Karpas-422 (cell line): ENCODE data around the gene PDCD6IP. TPM values are rescaled to one million over a fixed set of nuclear protein-coding genes. Genes with fewer than 3 reads are reported as not detected.
"Not testable (repeated sequence)": the region's sequence is repeated elsewhere in the genome, so short reads cannot be mapped to it uniquely, and the experiment has no call there.

Experiments
- DNase-seq: peaks from one replicate; pipeline ENCODE4 v3.0.0-alpha.2; 2015
- H2AFZ ChIP-seq: fragments of 200-600 bp; sonication (generic); 2 replicates; pipeline ENCODE4 v1.6.1; 2014; ENCODE audit warnings: antibody characterized with exemption, low read length, mixed read lengths
- H3K27ac ChIP-seq: fragments of 200-600 bp; sonication (generic); 2 replicates; pipeline ENCODE4 v1.5.1; 2014; ENCODE audit warnings: mild to moderate bottlenecking, low read length, moderate library complexity
- H3K27me3 ChIP-seq: fragments of 200-600 bp; sonication (generic); 2 replicates; pipeline ENCODE4 v1.6.1; 2014; ENCODE audit warnings: low read length, mixed read lengths
- H3K36me3 ChIP-seq: fragments of 200-600 bp; sonication (generic); 2 replicates; pipeline ENCODE4 v1.6.1; 2014; ENCODE audit warnings: low read length, mixed read lengths; ENCODE audit not compliant: insufficient read depth
- H3K4me1 ChIP-seq: fragments of 200-600 bp; sonication (generic); 2 replicates; pipeline ENCODE4 v1.6.1; 2014; ENCODE audit warnings: mild to moderate bottlenecking, low read length, mixed read lengths
- H3K4me2 ChIP-seq: fragments of 200-600 bp; sonication (generic); 2 replicates; pipeline ENCODE4 v1.6.1; 2014; ENCODE audit warnings: low read length, low read depth, mild to moderate bottlenecking; ENCODE audit not compliant: poor library complexity, severe bottlenecking
- H3K4me3 ChIP-seq: fragments of 200-600 bp; sonication (generic); 2 replicates; pipeline ENCODE4 v1.5.1; 2014; ENCODE audit warnings: mild to moderate bottlenecking, antibody characterized with exemption, low read length, mixed read lengths
- H3K79me2 ChIP-seq: fragments of 200-600 bp; sonication (generic); 2 replicates; pipeline ENCODE4 v1.6.1; 2014; ENCODE audit warnings: mild to moderate bottlenecking, low read length, mixed read lengths
- H3K9ac ChIP-seq: fragments of 200-600 bp; sonication (generic); 2 replicates; pipeline ENCODE4 v1.6.0; 2014; ENCODE audit warnings: low read length
- H3K9me2 ChIP-seq: fragments of 200-600 bp; sonication (generic), shearing (Covaris generic); replicated peaks from 2 replicates; pipeline ENCODE4 v1.6.0; 2014; ENCODE audit warnings: mild to moderate bottlenecking, low read length, moderate library complexity; ENCODE audit not compliant: insufficient read depth
- H3K9me3 ChIP-seq: fragments of 300-700, 200-600 bp; sonication (generic); 2 replicates; pipeline ENCODE4 v1.6.1; 2014; ENCODE audit warnings: low read length, mixed read lengths
- H4K20me1 ChIP-seq: fragments of 200-600 bp; sonication (generic); 2 replicates; pipeline ENCODE4 v1.6.1; 2014; ENCODE audit warnings: mild to moderate bottlenecking, antibody characterized with exemption, low read length, low read depth; ENCODE audit not compliant: insufficient read depth
- total RNA-seq: library from RNA; depleted of rRNA; stranded (reverse); fragments of >200 nt; shearing (Covaris generic); gene quantifications from 2 replicates; pipeline ENCODE4 v1.2.3, GENCODE V29; 2014; ENCODE audit warnings: low replicate concordance

PDCD6IP gene
- total RNA-seq, 1 experiment from 2014 or later = 179 TPM

DNA sequence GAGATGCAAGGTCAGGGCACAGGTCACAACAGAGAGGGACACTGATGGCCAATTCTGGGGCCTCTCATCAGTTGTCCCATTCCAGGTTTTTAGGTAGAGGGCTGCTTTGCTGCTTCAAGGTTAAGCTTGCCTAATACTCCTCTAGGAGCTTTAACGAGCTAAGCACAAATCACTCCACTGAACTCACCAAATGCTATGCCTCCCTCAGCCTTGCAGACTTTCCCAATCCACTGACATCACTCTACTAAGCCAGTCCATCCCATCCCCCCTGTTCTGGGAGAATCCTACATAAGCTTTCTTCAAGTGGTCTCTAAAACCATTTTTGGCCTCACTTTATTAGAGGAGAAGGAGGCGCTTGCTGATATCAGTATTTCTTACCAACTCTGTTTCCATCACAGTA, 24.8 kb upstream of the PDCD6IP start:
- Histone ChIP-seq H3K9ac (no peak overlapping the region), H3K79me2 (no peaks in the 10 kb centered on the region), H2AFZ (no peak overlapping the region), H3K36me3 (no peaks in the 10 kb centered on the region), H3K9me2 (no peaks in the 10 kb centered on the region), H3K4me1 (no peaks in the 10 kb centered on the region), H4K20me1 (no peaks in the 10 kb centered on the region), H3K4me2 (no peak overlapping the region), H3K27ac (no peak overlapping the region), H3K4me3 (no peak overlapping the region), H3K9me3 (no peaks in the 10 kb centered on the region), H3K27me3 (no peaks in the 10 kb centered on the region)
- DNase-seq = no peak

DNA sequence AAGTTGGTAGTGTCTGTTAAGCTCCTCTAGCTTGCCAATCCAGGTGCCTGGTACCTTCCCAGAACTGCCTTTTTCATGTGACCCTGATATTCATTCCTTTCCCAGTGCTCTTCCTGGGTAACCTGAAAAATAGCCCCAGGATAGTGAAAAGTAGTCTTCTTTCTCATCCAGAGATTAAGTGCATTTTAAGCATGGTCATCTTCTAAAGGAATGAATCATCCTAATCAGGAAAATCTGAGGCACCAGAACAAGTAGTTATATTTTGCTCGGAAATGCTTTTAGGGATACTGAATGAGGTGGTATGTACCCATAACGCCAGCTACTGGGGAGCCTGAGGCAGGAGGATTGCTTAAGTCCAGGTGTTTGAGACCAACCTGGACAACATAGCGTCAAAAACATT, 23.1 kb upstream of the PDCD6IP start:
- no peak overlapping the region for H3K9ac ChIP-seq
- no peaks in the 10 kb centered on the region for H3K9me3 ChIP-seq
- no peaks in the 10 kb centered on the region for H3K9me2 ChIP-seq
- H3K79me2 ChIP-seq = no peaks in the 10 kb centered on the region
- H3K36me3 ChIP-seq = no peaks in the 10 kb centered on the region
- H3K27ac ChIP-seq = no peak overlapping the region
- DNase-seq = no peak
- H3K4me2 ChIP-seq = no peak overlapping the region
- no peak overlapping the region for H3K4me3 ChIP-seq
- no peaks in the 10 kb centered on the region for H3K4me1 ChIP-seq
- no peaks in the 10 kb centered on the region for H3K27me3 ChIP-seq
- H4K20me1 ChIP-seq = no peaks in the 10 kb centered on the region
- H2AFZ ChIP-seq = no peak overlapping the region

DNA sequence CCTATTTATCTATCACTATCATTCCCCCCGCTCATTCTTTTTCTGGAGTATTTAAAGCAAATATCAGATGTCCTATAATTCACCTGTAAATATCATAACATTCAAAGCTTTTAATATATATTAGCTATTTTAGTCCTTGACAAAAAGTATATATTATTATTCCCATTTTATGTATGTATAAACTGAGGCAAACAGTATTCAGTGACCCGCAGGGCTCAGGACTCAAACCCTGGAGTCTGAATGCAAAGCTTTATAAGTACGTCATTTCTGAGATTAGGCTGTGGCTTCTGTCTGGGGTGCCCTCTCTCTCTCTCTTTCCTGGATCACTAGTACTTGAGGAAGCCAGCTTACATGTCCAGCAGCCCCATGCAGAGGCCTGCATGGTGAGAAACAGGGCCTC, 20.4 kb upstream of the PDCD6IP start:
- H3K9me2 ChIP-seq = no peaks in the 10 kb centered on the region

DNA sequence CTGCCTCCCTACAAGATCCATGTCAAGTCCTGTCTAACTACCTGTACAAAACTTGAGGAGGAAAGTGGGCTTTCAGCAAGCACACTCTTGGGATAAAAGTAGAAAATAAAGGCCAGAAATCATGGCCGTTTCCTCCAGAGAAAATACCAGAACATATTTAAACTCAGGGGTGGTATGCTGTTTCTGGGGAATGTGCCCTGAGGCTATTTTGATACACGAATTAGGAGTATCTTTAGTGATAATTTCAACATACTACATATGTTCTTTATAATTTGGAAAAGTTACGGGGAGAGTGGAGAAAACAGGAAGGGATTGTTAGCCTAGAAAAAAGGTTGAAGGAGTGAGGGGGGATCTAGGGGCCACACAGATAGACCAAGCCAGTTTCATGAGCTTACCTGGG, 18.7 kb upstream of the PDCD6IP start:
- Histone ChIP-seq H2AFZ (no peak overlapping the region), H3K9ac (no peak overlapping the region), H3K4me1 (no peaks in the 10 kb centered on the region), H4K20me1 (no peaks in the 10 kb centered on the region), H3K79me2 (no peaks in the 10 kb centered on the region), H3K9me2 (no peaks in the 10 kb centered on the region), H3K27ac (no peak overlapping the region), H3K36me3 (no peaks in the 10 kb centered on the region), H3K4me2 (no peak overlapping the region), H3K9me3 (no peaks in the 10 kb centered on the region), H3K27me3 (no peaks in the 10 kb centered on the region), H3K4me3 (no peak overlapping the region)
- no peak for DNase-seq

More for the DNA sequence above, 20.4 kb upstream of the PDCD6IP start:
- no peaks in the 10 kb centered on the region for H3K27me3 ChIP-seq
- no peaks in the 10 kb centered on the region for H3K4me1 ChIP-seq
- no peak overlapping the region for H3K4me3 ChIP-seq
- H3K9ac ChIP-seq = no peak overlapping the region
- H3K36me3 ChIP-seq = no peaks in the 10 kb centered on the region
- no peaks in the 10 kb centered on the region for H3K79me2 ChIP-seq
- H4K20me1 ChIP-seq = no peaks in the 10 kb centered on the region
- H3K27ac ChIP-seq = no peak overlapping the region
- H3K4me2 ChIP-seq = no peak overlapping the region
- no peaks in the 10 kb centered on the region for H3K9me3 ChIP-seq
- no peak for DNase-seq
- H2AFZ ChIP-seq = no peak overlapping the region

DNA sequence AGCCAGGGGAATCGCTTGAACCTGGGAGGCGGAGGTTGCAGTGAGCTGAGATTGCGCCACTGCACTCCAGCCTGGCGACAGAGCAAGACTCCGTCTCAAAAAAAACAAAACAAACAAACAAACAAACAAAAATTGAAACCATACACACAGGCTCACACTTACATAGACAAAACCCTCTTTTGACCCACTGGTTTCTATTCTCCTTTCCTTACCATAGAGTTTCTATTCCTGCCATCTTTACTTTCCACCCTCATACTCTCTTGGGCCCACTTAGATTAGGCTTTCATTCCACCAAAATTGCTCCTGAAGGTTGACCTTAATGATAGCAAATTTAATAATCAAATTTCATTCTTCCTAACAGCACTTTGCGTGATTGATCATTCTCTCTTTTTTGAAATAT, 17.0 kb upstream of the PDCD6IP start:
- not testable (repeated sequence) for H3K27me3 ChIP-seq, H3K4me1 ChIP-seq, H3K4me3 ChIP-seq, H3K4me2 ChIP-seq, H3K36me3 ChIP-seq, H3K9me2 ChIP-seq, H2AFZ ChIP-seq, DNase-seq, H3K79me2 ChIP-seq, H3K9me3 ChIP-seq, H4K20me1 ChIP-seq, H3K9ac ChIP-seq, H3K27ac ChIP-seq

DNA sequence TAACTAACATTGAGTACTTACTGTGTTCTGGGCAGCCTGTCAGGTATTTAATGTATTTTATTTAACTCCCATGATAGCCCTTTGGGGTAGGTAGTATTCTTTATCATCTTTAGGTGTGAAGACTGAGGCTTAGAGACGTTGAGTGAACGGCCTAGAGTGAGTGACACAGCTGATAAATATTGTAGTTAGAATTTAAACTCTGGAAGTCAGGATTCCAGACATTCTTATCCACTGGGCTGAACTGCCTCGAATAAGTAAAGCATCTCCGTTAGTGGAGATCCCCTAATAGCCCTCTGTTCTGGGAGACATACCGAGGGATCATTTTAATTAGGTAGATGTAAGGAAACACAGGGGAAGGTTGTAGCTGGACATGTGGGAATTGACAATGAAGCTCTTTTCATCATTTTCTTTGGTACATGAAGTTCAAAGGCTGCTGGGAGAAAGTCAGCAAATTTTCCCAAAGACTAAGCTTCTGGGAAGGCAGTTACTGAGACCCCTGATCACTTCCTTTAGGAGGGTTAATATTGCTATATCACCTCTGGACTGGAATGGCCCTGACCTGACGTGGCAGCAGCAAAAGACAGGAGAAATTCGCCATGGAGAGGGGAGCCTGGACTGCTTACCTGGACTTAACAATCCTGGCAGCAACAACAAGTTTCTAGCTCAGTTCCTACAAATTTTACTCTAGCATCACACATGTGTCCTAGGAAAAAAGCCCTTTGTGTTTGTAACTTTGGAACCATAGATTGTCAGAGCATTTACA, 11.7 kb upstream of the PDCD6IP start:
- Histone ChIP-seq H3K4me3 (peak overlapping the region; percentile 52; the same call in 1 of the 2 replicates), H2AFZ (peak overlapping the region; percentile 66; the same call in 1 of the 2 replicates), H4K20me1 (no peaks in the 10 kb centered on the region), H3K9ac (peak overlapping the region; percentile 47), H3K27me3 (no peaks in the 10 kb centered on the region), H3K27ac (no peak overlapping the region), H3K36me3 (no peaks in the 10 kb centered on the region), H3K9me3 (no peaks in the 10 kb centered on the region), H3K79me2 (no peaks in the 10 kb centered on the region), H3K4me2 (peak overlapping the region; percentile 68), H3K4me1 (peaks cover 17% of the 10 kb centered on the region), H3K9me2 (no peaks in the 10 kb centered on the region)
- DNase-seq = no peak

DNA sequence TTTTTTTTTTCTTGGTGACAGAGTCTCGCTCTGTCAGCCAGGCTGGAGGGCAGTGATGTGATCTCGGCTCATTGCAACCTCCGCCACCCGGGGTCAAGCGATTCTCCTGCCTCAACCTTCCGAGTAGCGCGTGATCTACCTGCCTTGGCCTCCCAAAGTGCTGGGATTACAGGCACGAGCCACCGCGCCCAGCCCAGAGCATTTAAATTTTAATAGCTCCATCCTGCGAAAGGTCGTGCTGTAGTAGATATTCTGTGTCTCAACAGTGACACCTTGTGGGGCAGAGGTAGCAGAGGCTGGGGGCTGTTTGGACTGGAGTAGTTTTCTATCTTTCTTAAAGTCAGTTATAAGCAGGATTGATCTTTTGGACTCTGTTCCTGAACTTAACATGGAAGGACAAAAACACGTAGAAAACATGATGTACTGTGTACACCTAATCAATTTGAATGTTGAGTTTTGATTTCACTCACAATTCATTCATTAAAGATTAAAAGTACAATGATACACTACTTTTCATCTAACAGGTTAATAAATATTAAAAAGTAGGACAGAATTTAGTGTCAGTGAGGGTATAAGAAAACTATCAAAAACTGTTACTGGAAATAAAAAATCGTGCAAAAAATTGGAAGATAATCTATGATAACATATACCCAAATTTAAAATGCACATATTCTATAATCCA, 11.0 kb upstream of the PDCD6IP start:
- H3K4me3 ChIP-seq = peak overlapping the region; percentile 52; the same call in 1 of the 2 replicates

DNA sequence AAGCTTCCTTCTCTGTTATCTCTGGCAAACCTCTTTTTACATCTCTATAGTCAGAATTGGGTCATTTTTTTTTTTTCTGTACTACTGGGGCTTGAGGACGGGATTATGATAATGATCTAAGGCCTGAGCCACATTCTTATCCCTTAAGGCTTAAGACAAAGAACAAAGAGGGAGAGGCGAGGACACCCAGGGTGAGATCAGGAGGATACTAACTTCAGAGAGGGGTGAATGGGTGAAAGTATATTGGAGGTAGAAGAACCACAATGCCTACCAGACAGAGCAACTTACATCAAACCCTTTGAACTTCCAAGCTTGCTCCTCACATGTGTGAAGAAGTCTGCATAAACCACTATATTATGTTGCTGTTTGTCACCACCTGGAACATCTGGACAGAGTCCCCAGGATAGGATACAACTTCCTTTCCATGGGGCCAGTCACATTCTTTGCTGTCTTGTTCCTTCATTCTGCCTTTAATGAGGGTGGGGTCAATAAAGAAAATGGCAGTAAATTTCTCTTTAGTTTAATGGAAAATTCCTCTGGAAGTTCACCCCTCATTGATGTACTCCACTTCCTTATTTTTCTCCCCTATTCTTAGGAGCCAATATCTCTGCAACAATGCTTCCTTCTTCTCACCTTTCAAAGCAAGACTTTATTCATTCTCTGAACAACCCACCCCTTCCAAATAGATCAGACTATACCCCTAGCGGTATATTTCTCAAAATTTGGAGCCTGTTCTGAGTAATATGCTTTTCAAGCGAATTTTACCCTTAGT, 9.1 kb upstream of the PDCD6IP start:
- no peak for DNase-seq

More for the DNA sequence above, 11.0 kb upstream of the PDCD6IP start:
- Histone ChIP-seq H2AFZ (peak overlapping the region; percentile 66), H3K9me3 (no peaks in the 10 kb centered on the region), H3K4me2 (peak overlapping the region; percentile 68), H4K20me1 (no peaks in the 10 kb centered on the region), H3K4me1 (peaks cover 23% of the 10 kb centered on the region), H3K9ac (peak overlapping the region; percentile 47), H3K36me3 (no peaks in the 10 kb centered on the region), H3K27me3 (no peaks in the 10 kb centered on the region), H3K79me2 (no peaks in the 10 kb centered on the region), H3K9me2 (no peaks in the 10 kb centered on the region), H3K27ac (no peak overlapping the region)
- DNase-seq = peak; percentile 89

More for the DNA sequence above, 9.1 kb upstream of the PDCD6IP start:
- no peaks in the 10 kb centered on the region for H3K27me3 ChIP-seq
- H3K4me2 ChIP-seq = no peak overlapping the region
- no peak overlapping the region for H2AFZ ChIP-seq
- peaks cover 23% of the 10 kb centered on the region for H3K4me1 ChIP-seq
- no peaks in the 10 kb centered on the region for H3K36me3 ChIP-seq
- no peak overlapping the region for H3K9ac ChIP-seq
- H3K9me3 ChIP-seq = no peaks in the 10 kb centered on the region
- no peaks in the 10 kb centered on the region for H3K9me2 ChIP-seq
- no peaks in the 10 kb centered on the region for H4K20me1 ChIP-seq
- no peak overlapping the region for H3K27ac ChIP-seq
- H3K79me2 ChIP-seq = no peaks in the 10 kb centered on the region
- H3K4me3 ChIP-seq = no peak overlapping the region
